ENCODE results near the gene SEMG2. TPM values are rescaled to one million over a fixed set of nuclear protein-coding genes. Genes with fewer than 3 reads are reported as not detected.

SEMG2 gene
- total and polyA plus RNA-seq, 2 of the 13 experiments (the other 11 are each of a cell fraction or from before 2014, with no cell fraction given): not detected

DNA sequence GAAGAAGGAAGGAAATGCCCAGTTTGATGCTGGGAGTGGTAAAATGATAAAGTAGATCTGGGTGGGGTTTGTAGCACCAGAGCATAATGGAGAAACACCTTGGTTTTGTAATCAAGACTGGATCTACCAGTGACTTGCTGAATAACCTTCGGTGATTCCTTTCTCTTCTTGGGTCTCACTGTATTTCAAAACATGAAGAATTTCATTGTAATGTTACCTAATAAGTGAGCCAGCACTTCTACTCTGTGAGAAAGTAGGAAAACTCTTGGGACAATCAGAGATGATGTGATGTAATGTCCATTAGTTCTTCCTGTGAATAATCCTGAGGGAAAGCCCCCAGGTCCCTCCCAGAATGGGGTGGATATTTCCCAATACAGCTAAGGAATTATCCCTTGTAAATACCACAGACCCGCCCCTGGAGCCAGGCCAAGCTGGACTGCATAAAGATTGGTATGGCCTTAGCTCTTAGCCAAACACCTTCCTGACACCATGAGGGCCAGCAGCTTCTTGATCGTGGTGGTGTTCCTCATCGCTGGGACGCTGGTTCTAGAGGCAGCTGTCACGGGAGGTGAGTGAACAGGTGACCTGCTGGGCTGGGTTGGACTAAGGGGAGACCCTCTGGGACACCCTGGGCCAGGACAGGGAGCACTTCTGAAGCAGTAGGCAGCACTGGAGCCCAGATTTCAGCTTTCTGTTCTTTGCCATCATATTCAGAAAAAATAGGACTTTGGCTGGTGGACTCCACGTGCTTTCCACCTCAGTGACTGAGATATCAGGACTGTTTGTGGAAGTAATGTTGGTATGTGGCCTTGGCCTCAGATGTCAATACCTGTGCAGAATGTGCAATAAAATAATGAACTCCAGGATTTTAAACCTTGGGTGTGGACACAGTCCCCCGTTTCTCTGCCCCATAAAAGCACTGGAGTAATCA lies 46.5 kb upstream of the SEMG2 start, which contains the start of gene PI3:
PI3 (plus strand) TSS at position 469 of the 931 bp plus-strand sequence; CDS start at position 490, 21 bp downstream.
- 1% methylated on average over 8 of the region's 8 CpGs for WGBS (ENCODE audit: low lambda C conversion rate)
- no TSS peak for BruUV-seq (replicated peaks)
- no peaks in the 10 kb centered on the region for H3K9me3 ChIP-seq (ENCODE audit: low read length)
- peaks cover 0 to 15% of the 10 kb centered on the region in 2 experiments; a peak in 1 of 5 replicates for H3K27me3 ChIP-seq (ENCODE audit: control insufficient read depth in 1 of 2, insufficient read depth in 2 of 2, low read length in 2 of 2)
- CTCF ChIA-PET (ENCODE audit: low intra/inter-chr PET ratio, low total read pairs): no interaction called here
- no peaks in the 10 kb centered on the region for H3K36me3 ChIP-seq (replicated peaks in 1 of 2; ENCODE audit: control insufficient read depth in 1 of 2, insufficient read depth in 2 of 2, low read length in 2 of 2)
- H3K79me2 ChIP-seq (ENCODE audit: insufficient read depth, low read length): no peaks in the 10 kb centered on the region
- TF ChIP-seq SETDB1 (CRISPR knock-in tag; IDR thresholded peaks at IDR 0.05; ENCODE audit: borderline replicate concordance) (no peak), ZNF263 (CRISPR knock-in tag; IDR thresholded peaks at IDR 0.05) (peak; percentile 66), ZNF362 (CRISPR knock-in tag; IDR thresholded peaks at IDR 0.05; ENCODE audit: borderline replicate concordance) (no peak), SALL1 (CRISPR knock-in tag; IDR thresholded peaks at IDR 0.05) (0 out of 2 replicates have a peak, but pooled peaks have one; percentile 12), ZNF577 (CRISPR knock-in tag; IDR thresholded peaks at IDR 0.05; ENCODE audit: borderline replicate concordance, low read depth) (no peak), REPIN1 (CRISPR knock-in tag; IDR thresholded peaks at IDR 0.05; ENCODE audit: borderline replicate concordance, low read depth) (no peak), HNF4A (CRISPR knock-in tag; IDR thresholded peaks at IDR 0.05) (0 out of 2 replicates have a peak, but pooled peaks have one; percentile 25), TEAD3 (CRISPR knock-in tag; optimal IDR thresholded peaks at IDR 0.05; ENCODE audit: borderline replicate concordance) (peak; percentile 36), NR2F6 (IDR thresholded peaks at IDR 0.05) (0 out of 2 replicates have a peak, but pooled peaks have one; percentile 13), NR2F6 (CRISPR knock-in tag; IDR thresholded peaks at IDR 0.05) (no peak), WIZ (CRISPR knock-in tag; IDR thresholded peaks at IDR 0.05) (peak; percentile 50; the same call in 1 of the 2 replicates), LCORL (IDR thresholded peaks at IDR 0.05) (no peak), LCORL (CRISPR knock-in tag; IDR thresholded peaks at IDR 0.05) (0 out of 2 replicates have a peak, but pooled peaks have one; percentile 15), SAFB2 (CRISPR knock-in tag; IDR thresholded peaks at IDR 0.05; ENCODE audit: borderline replicate concordance, low read depth) (no peak), NR3C1 (CRISPR knock-in tag; IDR thresholded peaks at IDR 0.05) (no peak)
- TF ChIP-seq, protein P1, sequence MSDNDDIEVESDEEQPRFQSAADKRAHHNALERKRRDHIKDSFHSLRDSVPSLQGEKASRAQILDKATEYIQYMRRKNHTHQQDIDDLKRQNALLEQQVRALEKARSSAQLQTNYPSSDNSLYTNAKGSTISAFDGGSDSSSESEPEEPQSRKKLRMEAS (IDR thresholded peaks at IDR 0.05): 0 out of 2 replicates have a peak, but pooled peaks have one; percentile 25
- TF ChIP-seq, protein P2, sequence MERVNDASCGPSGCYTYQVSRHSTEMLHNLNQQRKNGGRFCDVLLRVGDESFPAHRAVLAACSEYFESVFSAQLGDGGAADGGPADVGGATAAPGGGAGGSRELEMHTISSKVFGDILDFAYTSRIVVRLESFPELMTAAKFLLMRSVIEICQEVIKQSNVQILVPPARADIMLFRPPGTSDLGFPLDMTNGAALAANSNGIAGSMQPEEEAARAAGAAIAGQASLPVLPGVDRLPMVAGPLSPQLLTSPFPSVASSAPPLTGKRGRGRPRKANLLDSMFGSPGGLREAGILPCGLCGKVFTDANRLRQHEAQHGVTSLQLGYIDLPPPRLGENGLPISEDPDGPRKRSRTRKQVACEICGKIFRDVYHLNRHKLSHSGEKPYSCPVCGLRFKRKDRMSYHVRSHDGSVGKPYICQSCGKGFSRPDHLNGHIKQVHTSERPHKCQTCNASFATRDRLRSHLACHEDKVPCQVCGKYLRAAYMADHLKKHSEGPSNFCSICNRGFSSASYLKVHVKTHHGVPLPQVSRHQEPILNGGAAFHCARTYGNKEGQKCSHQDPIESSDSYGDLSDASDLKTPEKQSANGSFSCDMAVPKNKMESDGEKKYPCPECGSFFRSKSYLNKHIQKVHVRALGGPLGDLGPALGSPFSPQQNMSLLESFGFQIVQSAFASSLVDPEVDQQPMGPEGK (CRISPR knock-in tag; IDR thresholded peaks at IDR 0.05): 0 out of 2 replicates have a peak, but pooled peaks have one; percentile 11
- POLR2A ChIA-PET: interaction anchor here (0.6 kb wide), 1 partner anchor 162 kb away, joined by 5 read pairs; no protein-coding TSS in a partner anchor
- ATAC-seq (peak; percentile 74), FAIRE-seq (no peak), DNase-seq (ENCODE audit: low spot score) (peak; percentile 38)
- in situ Hi-C loops (cut with HindIII; ENCODE audit: extremely low pct_ligation_motif_present, low pct_unique_long_range_greater_than_20kb) (no loop called here), intact Hi-C loops (cut with micrococcal nuclease; ENCODE audit: unreplicated experiment) (no loop called here)
- H3K4me3 ChIP-seq (replicated peaks in 1 of 3; ENCODE audit: insufficient read depth in 1 of 3, low read depth in 2 of 3, low read length in 3 of 3): no peak within 1 kb of the TSS
- no peaks in the 10 kb centered on the region for H4K20me1 ChIP-seq (ENCODE audit: insufficient read depth, low read length)
- no peak within 1 kb of the TSS for H3K9ac ChIP-seq (ENCODE audit: insufficient read depth, low read depth, low read length)
- no peak within 1 kb of the TSS for H2AFZ ChIP-seq (ENCODE audit: low read length)
- H3K27ac ChIP-seq (ENCODE audit: extremely low read length, insufficient read depth, low read length): no peak within 1 kb of the TSS
- peak within 1 kb of the TSS; percentile 5; the same call in 1 of the 2 replicates for H3K4me2 ChIP-seq (ENCODE audit: low read depth, low read length)
- peaks cover 10% of the 10 kb centered on the region for H3K4me1 ChIP-seq (ENCODE audit: insufficient read depth, low read length)
